Hippocampal formation (tissue), 2 donors: Measurements from ENCODE around the gene PTH1R.

Experiments used
- DNase-seq, 2 donors: peaks; one replicate each; lab custom pipeline; 2025; lab: John Stamatoyannopoulos, UW

The PTH1R gene

DNA sequence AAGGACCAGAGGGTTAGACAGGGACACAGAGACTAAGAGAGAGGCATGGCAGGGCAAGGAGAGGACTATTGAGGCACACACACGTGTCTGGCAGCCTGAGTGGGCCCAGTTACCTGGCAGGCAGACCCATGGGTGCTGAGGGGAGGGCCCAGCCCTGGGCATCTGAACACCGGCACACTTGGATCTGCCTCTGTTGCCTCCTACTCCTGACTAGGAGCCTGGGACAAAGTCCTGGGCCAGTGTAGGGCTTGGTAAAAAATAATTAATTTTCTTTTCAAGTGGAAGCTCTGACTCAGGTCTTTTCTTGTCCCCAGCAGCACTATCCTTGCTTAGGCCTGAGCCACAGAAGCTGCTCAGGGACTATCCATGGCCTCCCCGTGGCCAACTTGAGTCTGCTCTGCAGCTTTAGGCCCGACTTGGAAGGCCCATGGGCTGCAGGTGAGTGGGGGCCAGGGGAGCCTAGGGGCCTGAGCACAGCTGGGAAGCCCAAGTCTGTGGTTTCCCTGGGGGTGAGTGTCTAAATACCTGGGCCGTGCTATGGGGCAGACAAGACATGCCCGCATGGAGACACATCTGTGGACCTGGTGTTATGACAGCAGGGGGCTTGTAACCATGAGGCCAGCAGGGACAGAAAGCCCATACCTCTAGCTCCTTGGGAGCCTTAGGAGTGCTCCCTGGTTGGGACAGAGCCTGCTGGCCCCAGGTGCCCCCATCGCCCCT, at the start of gene PTH1R:
Gene PTH1R, plus strand, starts transcription at position 316 of the 720 bp plus-strand sequence. CDS start 5,839 bp downstream, outside the sequence.
- DNase-seq: no peak

GRCh38 chr3:46829699-46830208, 47.8 kb upstream of the PTH1R start:
- no peak for DNase-seq

DNA sequence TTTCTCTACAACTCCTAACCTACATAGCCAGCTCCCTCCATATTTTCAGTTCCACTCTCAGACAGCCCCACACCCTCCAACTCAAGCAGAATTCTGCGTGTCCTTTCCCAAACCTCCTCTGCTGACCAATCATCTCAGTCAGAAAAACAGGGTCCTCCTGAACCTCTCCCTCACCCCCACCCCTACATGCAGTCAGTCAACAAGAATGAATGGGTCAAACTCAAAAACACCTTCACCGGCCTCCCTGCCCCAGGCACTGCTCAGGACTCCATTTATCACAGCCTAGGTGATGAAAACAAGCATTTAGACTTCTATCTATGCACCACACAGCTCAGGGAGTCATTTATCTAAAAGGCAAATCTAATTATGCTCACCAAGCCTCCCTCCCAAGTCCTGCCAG, 46.7 kb upstream of the PTH1R start:
- DNase-seq: no peak

DNA sequence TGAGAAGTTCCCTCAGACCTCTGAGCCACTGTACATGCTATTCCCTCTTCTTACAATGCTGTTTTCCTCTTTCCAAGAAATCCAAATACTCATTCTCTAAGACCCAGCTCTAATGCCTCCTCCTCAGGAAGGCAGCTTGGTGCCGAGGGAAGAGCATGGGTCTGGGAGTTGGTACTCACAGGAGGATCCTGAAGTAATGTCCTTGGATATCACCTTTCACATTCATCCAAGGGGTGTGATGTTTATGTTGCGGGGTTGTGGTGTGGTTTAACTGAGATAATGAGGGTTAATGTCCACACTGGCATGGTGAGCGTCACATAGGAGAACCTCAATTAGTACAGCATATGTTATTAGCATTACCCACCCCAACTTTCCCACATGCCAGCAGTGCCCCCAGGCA, 46.2 kb upstream of the PTH1R start:
- DNase-seq: no peak

GRCh38 chr3:46831841-46832240, 45.7 kb upstream of the PTH1R start:
- no peak for DNase-seq

DNA sequence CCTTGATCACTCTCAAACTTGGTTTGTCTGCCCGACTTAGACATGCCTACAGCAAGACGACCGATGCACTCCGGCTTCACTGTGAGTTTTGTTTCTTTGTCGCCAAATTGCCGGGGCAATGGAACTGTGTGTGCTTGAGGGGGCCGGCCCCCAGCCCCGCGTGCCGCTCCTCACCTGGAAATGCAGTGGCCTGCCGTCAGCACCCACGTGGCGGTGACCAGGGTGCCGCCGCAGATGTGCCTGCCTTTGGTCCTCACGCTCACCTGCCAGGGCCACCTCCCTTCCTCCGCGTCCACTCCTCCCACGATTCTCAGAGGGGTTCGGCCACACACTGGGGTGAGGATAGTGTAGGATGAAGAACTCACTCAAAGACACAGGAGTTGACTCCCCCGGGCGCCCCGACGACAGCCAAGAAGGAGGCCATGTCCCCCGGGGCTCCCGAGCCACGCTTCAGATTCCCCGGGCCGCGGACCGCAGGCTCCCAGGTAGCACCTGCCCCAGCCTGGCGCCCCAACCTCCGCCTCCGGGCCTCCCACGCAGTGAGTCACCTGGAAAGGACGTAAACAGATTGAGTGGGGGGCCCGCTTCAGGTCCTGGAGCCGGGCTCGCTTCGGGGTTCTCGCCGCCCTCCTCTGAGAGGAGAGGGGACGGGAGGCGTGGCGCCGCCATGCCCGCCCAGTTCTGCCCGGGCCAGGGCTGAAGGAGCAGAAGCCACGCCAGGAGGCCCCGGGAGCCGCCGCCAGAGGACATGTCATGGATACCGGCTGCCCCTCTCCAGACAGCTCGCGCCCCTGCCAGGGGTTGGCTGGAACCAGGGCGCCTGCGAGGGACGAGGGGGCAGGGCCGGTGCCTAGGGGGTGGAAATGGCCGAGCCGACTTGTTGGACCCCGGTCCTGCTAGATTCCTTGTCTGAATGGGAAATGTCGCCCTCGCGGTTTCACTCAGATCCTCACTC, 43.9 kb upstream of the PTH1R start:
- DNase-seq: no peak

DNA sequence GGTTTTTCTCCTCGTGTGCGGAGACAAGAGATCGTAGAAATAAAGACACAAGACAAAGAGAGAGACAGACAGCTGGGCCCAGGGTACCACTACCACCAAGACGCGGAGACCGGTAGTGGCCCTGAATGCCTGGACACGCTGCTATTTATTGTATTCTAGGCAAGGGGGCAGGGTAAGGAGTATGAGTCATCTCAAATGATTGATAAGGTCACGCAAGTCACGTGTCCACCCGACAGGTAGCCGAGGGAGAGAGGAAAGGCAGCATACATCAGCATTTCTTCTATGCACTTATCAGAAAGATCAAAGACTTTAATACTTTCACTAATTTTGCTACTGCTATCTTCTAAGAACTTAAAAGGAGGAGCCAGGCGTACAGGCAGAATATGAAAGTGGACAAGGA, 42.5 kb upstream of the PTH1R start:
- no peak for DNase-seq

- no peak for DNase-seq
Measured at GRCh38 chr3:46835491-46835890, 42.0 kb upstream of the PTH1R start.

DNA sequence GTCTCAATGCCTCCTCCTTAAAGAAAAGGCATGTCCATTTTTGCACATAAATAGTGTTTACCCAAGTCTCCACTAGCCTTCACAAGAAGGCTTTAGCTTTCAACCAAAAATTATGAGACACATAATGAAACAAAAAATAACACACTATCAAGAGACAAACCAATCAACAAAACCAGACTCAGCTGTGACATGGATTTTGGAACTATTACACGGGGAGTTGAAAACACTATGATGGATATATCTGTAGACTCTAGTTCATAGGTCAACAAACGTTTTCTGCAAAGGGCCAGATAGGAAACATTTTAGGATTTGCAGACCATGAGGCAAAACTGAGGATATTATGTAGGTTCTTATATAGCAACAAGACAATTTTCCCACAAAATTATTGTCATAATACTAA, 39.2 kb upstream of the PTH1R start:
- no peak for DNase-seq

- no peak for DNase-seq
Measured at GRCh38 chr3:46840491-46840890, 37.0 kb upstream of the PTH1R start.

DNA sequence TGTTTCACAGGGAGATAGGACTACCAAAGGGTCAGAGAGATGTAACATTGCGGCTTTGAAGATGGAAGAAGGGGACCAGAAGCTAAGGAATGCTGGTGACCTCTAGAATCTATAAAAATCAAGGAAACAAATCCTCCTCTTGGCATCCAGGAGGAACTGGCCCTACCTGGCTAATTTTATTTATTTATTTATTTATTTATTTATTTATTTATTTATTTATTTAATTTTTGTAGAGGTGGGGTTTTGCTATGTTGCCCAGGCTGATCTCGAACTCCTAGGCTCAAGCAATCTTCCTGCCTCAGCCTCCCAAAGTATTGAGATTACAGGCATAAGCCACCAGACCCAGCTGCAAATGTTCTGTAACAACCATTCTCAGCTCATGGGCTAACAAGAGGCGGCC, 34.0 kb upstream of the PTH1R start:
- DNase-seq: no peak

DNA sequence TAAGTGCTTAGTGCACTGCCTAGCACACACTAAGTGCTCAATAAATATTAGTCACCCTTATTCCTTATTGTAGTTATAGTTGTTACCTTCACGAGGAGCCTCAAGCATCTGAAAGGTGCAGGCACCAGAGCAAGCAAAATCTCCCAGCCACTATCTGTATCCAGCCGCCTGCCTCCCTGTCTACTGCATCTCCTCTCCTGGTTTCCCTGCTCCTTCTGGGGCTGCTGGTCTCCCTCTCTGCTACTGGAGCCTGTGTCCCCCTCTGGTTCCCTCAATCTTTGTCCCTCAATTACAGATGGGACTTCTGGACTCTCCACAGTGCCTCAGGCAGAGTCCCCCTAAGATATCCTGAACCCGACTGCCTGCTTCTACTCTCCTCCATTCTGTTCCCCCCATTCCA, 33.1 kb upstream of the PTH1R start:
- DNase-seq: no peak

- DNase-seq: no peak
Measured at GRCh38 chr3:46844881-46845312, 32.6 kb upstream of the PTH1R start.

DNA sequence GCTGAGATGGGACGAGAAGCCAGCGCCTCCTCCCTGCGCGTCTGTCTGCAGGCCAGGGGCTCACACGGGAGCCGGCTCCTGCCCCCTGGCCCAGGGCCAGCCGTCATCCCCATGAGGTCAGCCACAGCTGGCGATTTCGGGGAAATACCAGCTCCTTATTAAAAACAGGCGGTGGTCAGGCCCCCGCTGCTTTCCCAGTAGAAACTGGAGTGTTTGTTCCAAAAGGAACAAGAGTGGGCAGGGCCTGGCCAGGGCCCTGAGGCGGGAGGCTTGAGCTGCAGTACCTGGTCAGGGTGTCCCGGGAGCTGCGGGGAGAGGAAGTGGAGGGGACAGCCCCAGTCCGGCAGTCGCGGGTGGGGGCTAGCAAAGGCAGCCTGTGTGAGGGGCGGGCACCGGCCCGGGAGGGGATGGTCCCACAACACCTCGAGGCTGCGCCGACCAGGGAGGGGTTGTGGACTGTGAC, 32.1 kb upstream of the PTH1R start:
- DNase-seq: peak in 1 of 2 donors; percentile 25

GRCh38 chr3:46845860-46846623, 31.5 kb upstream of the PTH1R start:
- peak; percentile 45 to 78 for DNase-seq

- no peak for DNase-seq
Measured at GRCh38 chr3:46846624-46847542, 30.6 kb upstream of the PTH1R start.

DNA sequence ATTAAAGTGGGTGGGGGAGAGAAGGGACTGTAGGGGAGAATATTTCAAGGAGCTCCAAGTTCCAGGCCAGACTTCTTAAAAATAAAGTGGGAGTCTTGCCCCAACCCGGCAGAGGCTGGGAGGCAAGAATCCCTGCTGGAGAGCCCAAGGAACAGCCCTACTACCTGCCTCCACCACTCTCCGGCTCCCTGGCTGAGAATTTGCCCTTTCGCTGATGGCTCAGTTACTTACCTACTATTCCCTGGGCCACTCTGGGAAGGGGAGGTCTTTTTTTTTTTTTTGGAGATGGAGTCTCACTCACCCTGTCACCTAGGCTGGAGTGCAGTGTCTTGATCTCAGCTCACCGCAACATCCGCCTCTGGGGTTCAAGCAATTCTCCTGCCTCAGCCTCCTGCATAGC, 29.8 kb upstream of the PTH1R start:
- DNase-seq: no peak

- no peak for DNase-seq
Measured at GRCh38 chr3:46848271-46849044, 29.1 kb upstream of the PTH1R start.

DNA sequence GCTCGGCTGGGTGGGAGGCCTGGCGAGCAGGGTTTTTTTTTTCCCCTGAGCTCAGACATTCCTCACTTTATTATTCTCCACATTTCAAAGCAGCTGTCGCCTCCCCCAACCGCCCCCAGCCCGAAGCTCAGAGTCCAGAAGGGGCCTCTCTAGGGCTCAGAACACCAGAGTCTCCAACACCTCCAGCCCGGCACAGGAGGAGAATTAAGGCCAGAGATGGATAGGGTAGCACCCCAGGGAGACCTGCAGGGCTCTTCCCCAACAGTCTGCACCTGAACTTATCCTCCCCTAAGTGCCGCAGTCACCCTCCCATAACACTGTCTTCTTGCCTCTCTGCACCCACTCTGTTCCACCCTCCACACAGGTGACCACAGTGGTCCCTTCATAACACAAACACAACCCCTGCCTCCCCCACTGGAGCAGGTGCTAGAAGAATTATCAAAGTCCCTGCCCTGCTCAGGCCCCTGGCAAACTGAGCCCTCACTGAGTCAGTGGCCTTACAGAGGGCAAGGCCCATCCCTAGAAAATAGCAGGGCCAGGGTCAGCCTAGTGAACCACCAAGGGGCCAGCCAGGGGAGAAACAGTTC, 28.4 kb upstream of the PTH1R start:
- no peak for DNase-seq
